Esophagus squamous epithelium (tissue), 4 donors: ENCODE results near the gene EPHA6.

Experiments
- CTCF ChIP-seq, 6 experiments: fragments of 450-650 bp in 4 of 6; fragments of 200-600 bp in 2 of 6; sonication (generic) in 2 of 6; IDR thresholded peaks; one replicate each; pipeline ENCODE4 v1.5.1; 2016 to 2019; ENCODE audit warnings: antibody characterized with exemption in 6 of 6, mild to moderate bottlenecking in 4 of 6, moderate library complexity in 4 of 6
- POLR2A ChIP-seq, 4 donors: fragments of 450-650 bp; IDR thresholded peaks; one replicate each; pipeline ENCODE4 v1.6.1; 2017; ENCODE audit warnings: antibody characterized with exemption in 4 of 4, mild to moderate bottlenecking in 4 of 4, moderate library complexity in 3 of 4

- TF ChIP-seq CTCF (IDR thresholded peaks at IDR 0.05): no peak
- no peak for TF ChIP-seq POLR2A (IDR thresholded peaks at IDR 0.05)
Observed at GRCh38 chr3:97479740-97480139, 665.3 kb downstream of the EPHA6 start.
